ENCODE results near the gene CDK9. TPM values are rescaled to one million over a fixed set of nuclear protein-coding genes. Genes with fewer than 3 reads are reported as not detected.

Gene CDK9
- total and polyA plus RNA-seq, 2 of the 4 experiments (the other 2 are of a cell fraction) = 30.3 to 49.9 TPM

DNA sequence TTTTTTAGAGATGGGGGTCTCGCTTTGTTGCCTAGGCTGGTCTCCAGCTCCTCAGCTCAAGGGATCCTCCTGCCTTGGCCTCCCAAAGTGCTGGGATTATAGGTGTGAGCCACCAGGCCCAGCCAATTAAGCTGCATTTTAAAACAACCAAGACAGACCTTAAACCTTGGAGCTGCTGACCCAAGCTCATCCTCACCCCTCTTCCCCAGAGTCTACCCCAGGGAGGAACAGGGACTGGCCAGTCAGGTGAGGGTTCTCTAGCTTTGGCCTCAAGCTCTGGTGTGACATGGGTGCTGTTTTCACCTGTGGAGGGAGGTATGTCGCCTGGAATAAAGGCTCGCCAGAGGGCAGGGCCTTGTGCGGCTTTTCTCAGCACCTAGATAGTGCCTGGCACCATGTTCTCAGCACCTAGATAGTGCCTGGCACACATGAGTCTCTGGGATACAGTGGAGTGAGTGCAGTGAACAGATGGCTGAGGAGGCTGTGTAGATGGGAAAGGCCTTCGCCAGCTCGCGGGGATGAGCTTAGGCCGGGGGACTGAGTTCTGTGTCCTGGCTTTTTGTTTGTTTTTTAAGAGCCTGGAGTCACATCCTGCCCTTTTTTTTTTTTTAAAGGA, 7.4 kb downstream of the CDK9 start (continued):
- TF ChIP-seq MXI1 (IDR thresholded peaks at IDR 0.05; ENCODE audit: borderline replicate concordance, low read depth, low read length) = no peak

DNA sequence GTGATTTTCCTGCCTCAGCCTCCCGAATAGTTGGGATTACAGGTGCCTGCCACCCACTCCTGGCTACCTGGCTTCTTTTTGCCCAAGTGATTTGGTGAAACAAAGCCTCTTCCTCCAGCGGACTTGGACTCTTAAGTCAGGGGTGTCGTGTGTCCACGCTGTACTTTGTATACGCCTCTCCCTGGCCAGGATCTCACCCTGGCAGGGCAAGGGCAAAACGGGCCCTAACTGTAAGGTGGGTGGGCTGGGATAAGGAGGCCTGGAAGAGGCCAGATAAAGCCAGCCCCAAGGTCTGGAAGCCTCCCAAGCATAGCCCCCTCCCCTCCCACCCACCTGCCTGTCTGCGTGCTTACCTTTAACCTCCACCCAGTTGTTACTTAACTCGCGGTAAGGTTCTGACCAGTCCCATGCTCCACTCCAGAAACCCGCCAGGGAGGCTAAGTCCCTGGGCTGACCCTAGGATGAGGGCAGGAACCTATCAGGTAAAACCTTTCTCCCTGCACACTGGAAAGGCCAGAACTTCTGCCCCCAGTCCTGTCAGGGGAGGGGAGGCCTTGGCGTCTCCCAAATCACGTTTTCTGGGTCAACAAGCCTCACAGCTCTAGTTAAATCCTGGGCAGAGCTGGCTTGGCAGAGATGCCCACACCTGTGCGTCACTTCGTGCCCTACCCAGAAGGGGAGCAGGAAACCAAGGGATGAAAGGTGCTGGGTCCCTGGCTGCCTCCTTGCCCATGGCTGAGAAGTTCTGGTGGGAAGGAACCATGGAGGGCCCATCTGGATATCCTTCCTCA, 8.4 kb downstream of the CDK9 start:
- ATAC-seq (ENCODE audit: low read depth) (no peak), DNase-seq (no peak)
- H3K4me1 ChIP-seq (ENCODE audit: control insufficient read depth, insufficient read depth, low read length) = peaks cover 16% of the 10 kb centered on the region
- H2AK5ac ChIP-seq (ENCODE audit: low read depth, low read length) = peak overlapping the region; percentile 33
- no peak overlapping the region for H3K9ac ChIP-seq (ENCODE audit: low read depth, low read length)
- H3K4ac ChIP-seq (ENCODE audit: low read depth, low read length) = no peak overlapping the region
- BruUV-seq (replicated peaks) = no TSS peak
- H3K27me3 ChIP-seq (ENCODE audit: control insufficient read depth, insufficient read depth, low read length) = no peaks in the 10 kb centered on the region
- WGBS, 2 experiments (ENCODE audit: extremely low coverage in 2 of 2, insufficient read length in 1 of 2) = 63% methylated on average over 4 of the region's 14 CpGs; no CpG with 5 or more reads in 1 of the 2 experiments
- H2BK15ac ChIP-seq (ENCODE audit: low read depth, low read length) = no peak overlapping the region
- H3K9me1 ChIP-seq (ENCODE audit: insufficient read depth, low read length) = peaks cover 16% of the 10 kb centered on the region
- ChIA-PET POLR2A (ENCODE audit: unreplicated experiment) (no interaction called here), CTCF (no interaction called here)
- peaks cover 31% of the 10 kb centered on the region for H3K36me3 ChIP-seq (ENCODE audit: control insufficient read depth, insufficient read depth, low read length)
- no peak overlapping the region for H3K27ac ChIP-seq (ENCODE audit: insufficient read depth, low read length)
- no peak overlapping the region for H4K8ac ChIP-seq (ENCODE audit: low read depth in 2 of 2, low read length in 2 of 2)
- H2BK120ac ChIP-seq (ENCODE audit: low read depth, low read length) = no peak overlapping the region
- no peak overlapping the region for H2AFZ ChIP-seq (replicated peaks; ENCODE audit: low read length, poor library complexity)
- H3K9me3 ChIP-seq (ENCODE audit: control insufficient read depth, insufficient read depth, low read length) = no peaks in the 10 kb centered on the region
- no peak overlapping the region for H3K56ac ChIP-seq (ENCODE audit: extremely low read depth, insufficient read depth, low read length)
- H3K4me2 ChIP-seq (ENCODE audit: low read depth, low read length) = no peak overlapping the region
- dilution Hi-C loops (cut with HindIII; ENCODE audit: low sequenced_read_pairs, unreplicated experiment) = no loop called here
- H3K79me1 ChIP-seq (ENCODE audit: low read depth in 1 of 2, low read length in 2 of 2) = peaks cover 16 to 55% of the 10 kb centered on the region in 2 experiments; a peak in 3 of 4 replicates
- H4K91ac ChIP-seq (ENCODE audit: insufficient read depth, low read depth, low read length) = no peak overlapping the region
- peak overlapping the region; percentile 22 for H2AK9ac ChIP-seq (replicated peaks; ENCODE audit: low read depth, low read length, poor library complexity)
- in situ Hi-C loops (cut with MboI; ENCODE audit: low sequenced_read_pairs) = no loop called here
- H3K14ac ChIP-seq (replicated peaks; ENCODE audit: low read depth, low read length) = no peak overlapping the region
- H3K23ac ChIP-seq (ENCODE audit: low read depth, low read length) = no peak overlapping the region
- no peak overlapping the region for H4K5ac ChIP-seq (ENCODE audit: low read depth, low read length)
- H3K18ac ChIP-seq (ENCODE audit: low read depth, low read length) = no peak overlapping the region
- H4K20me1 ChIP-seq (ENCODE audit: insufficient read depth, low read length) = peaks cover 47% of the 10 kb centered on the region
- H2BK20ac ChIP-seq (ENCODE audit: low read depth, low read length) = no peak overlapping the region
- H3K4me3 ChIP-seq (ENCODE audit: insufficient read depth, low read depth, low read length) = no peak overlapping the region
- intact Hi-C loops (cut with micrococcal nuclease) = no loop called here
- H2BK5ac ChIP-seq (ENCODE audit: low read depth, low read length, poor library complexity, severe bottlenecking) = no peak overlapping the region
- TF ChIP-seq RFX5 (IDR thresholded peaks at IDR 0.05; ENCODE audit: low read depth, low read length) (no peak), BHLHE40 (IDR thresholded peaks at IDR 0.05; ENCODE audit: low read depth, low read length) (no peak), CHD1 (IDR thresholded peaks at IDR 0.05; ENCODE audit: low read depth, low read length) (no peak), NFE2L2 (IDR thresholded peaks at IDR 0.05; ENCODE audit: low read depth, low read length) (no peak), POLR2A (IDR thresholded peaks at IDR 0.05; ENCODE audit: low read depth, low read length) (no peak), RAD21 (IDR thresholded peaks at IDR 0.05; ENCODE audit: low read length) (no peak), CEBPB (IDR thresholded peaks at IDR 0.05; ENCODE audit: low read depth, low read length) (no peak), FOS (IDR thresholded peaks at IDR 0.05; ENCODE audit: low read depth, low read length) (no peak), MXI1 (IDR thresholded peaks at IDR 0.05; ENCODE audit: borderline replicate concordance, low read depth, low read length) (no peak), SMC3 (IDR thresholded peaks at IDR 0.05; ENCODE audit: low read depth, low read length) (no peak), MAFK (IDR thresholded peaks at IDR 0.05; ENCODE audit: low read depth, low read length) (no peak)
- TF ChIP-seq, protein P1, sequence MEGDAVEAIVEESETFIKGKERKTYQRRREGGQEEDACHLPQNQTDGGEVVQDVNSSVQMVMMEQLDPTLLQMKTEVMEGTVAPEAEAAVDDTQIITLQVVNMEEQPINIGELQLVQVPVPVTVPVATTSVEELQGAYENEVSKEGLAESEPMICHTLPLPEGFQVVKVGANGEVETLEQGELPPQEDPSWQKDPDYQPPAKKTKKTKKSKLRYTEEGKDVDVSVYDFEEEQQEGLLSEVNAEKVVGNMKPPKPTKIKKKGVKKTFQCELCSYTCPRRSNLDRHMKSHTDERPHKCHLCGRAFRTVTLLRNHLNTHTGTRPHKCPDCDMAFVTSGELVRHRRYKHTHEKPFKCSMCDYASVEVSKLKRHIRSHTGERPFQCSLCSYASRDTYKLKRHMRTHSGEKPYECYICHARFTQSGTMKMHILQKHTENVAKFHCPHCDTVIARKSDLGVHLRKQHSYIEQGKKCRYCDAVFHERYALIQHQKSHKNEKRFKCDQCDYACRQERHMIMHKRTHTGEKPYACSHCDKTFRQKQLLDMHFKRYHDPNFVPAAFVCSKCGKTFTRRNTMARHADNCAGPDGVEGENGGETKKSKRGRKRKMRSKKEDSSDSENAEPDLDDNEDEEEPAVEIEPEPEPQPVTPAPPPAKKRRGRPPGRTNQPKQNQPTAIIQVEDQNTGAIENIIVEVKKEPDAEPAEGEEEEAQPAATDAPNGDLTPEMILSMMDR (conservative IDR thresholded peaks at IDR 0.05; ENCODE audit: low read depth, low read length) = no peak
- TF ChIP-seq, protein P2, sequence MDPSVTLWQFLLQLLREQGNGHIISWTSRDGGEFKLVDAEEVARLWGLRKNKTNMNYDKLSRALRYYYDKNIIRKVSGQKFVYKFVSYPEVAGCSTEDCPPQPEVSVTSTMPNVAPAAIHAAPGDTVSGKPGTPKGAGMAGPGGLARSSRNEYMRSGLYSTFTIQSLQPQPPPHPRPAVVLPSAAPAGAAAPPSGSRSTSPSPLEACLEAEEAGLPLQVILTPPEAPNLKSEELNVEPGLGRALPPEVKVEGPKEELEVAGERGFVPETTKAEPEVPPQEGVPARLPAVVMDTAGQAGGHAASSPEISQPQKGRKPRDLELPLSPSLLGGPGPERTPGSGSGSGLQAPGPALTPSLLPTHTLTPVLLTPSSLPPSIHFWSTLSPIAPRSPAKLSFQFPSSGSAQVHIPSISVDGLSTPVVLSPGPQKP (IDR thresholded peaks at IDR 0.05; ENCODE audit: borderline replicate concordance, low read depth, low read length) = no peak
